Middle frontal gyrus (tissue), 1 donor: ENCODE results near the gene ALG14.

Experiments used
- DNase-seq: peaks from one replicate; pipeline ENCODE4 v3.0.0-alpha.2; 2015; ENCODE audit warnings: low spot score; ENCODE audit errors: extremely low spot score

ALG14 gene

DNA sequence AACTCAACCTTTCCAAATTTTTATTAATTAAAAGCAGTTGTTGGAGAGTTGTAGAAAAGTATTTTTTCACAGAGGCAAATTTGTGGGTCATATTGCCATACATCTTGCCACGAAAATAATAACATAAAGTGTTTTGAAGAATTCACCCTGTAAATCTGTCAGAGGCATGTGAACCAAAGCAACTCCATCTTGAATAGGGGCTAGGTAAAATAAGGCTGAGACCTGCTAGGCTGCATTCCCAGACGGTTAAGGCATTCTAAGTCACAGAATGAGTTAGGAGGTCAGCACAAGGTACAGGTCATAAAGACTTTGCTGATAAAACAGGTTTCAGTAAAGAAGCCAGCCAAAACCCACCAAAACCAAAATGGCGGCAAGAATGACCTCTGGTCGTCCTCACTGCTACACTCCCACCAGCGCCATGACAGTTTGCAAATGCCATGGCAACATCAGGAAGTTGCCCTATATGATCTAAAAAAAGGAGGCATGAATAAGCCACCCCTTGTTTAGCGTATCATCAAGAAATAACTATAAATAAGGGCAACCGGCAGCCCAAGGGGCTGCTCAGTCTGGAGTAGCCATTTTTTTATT, 141.4 kb downstream of the ALG14 start:
- no peak for DNase-seq

DNA sequence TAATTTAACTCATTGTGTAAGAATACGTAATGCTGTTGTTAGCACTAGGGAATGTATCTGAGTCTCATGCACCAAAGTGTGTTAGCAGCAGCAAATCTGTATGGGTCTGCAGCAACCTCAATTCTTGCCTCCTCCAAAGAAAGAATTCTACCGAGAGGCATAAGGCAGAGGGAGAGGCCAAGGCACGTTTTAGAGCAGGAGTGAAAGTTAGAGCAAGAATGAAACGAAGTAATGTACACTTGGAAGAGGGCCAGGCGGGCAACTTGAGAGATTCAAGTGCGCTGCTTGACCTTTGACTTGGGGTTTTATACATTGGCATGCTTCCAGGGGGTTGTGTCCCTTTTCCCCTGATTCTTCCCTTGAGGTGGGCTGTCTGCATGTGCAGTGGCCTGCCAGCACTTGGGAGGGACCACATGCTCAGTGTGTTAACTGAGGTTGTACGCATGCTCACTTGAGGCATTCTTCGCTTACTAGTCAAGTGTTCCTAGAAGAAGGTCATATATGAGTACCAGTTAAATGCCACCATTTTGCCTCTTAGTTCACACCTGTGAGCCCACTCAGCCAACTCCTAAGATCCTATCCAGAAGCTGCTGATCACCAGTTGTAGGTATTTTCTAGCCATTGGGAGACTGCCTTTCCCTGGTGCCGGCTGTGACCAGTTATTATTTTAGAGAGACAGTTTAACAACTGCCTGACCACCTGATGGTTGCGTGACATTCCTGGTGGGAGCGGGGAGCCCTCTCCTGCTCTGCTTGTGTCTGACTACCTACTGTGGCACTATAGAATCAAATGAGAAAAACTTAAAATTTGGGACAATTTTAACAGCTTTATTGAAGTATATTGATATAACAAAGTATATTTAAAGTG, 143.2 kb downstream of the ALG14 start:
- no peak for DNase-seq

DNA sequence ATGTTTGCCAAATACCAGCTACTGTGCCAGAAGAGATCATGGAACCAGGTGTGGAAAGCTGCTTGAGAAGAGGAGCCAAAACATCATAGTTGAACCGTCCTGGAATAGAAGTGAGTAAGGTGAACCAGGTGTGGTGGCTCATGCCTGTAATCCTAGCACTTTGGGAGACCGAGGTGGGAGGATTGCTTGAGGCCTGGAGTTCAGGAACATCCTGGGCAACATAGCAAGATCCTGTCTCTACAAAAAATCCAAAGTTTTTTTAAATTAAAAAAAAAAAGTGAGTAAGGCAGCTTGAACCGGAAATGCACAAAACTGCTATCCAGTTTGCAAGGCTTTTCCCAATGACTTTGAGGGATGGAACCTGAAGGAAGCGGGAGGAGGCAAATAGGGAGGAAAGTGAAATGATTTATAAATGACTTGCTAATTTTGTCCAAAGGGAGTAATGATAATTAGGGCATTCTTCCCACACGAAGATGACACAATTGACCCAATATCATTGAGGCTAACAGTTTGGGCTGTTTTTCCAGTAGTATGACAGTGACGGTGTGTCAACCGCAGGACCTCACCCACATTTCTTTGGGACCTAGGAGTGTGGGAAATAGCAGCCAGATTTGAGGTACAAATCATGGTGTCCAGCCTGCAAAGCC, 144.3 kb downstream of the ALG14 start:
- DNase-seq = no peak

DNA sequence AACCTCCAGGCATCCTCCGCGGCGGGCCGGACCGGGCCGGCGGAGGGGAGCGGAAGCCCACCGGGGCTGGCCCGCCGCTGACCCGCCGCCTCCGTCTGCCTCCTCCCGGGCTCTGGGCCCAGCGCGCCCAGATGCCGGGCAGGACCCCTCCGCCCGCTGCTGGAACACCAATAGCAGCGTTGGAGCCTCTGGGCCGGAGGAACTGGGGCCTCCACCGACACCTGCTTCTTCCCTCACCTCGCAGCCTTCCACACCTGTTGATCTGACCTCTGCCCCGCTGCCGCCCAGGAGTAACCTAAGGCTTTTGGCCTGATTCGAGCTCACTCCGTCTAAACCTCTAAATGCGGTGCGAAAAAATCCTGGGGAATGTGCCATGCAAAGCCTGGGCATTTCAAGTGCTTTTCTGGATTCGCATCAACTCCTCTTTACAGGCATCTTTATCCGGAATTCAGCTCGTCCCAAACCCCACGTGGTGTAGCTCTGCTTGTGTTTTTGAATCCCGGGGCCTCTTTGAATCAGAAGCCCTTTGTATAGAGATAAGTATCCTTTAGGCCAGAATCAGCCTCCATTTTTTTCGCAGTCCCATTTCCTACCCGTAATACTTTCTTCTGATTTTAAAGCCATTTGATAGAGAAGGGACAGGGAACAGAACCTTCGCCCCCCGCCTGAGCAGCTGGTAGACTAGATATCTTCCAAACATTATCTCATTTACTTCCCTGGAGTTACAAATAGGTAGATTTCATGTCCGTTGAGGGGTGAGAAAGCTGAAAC, 145.2 kb downstream of the ALG14 start:
- DNase-seq = peak; percentile 66

DNA sequence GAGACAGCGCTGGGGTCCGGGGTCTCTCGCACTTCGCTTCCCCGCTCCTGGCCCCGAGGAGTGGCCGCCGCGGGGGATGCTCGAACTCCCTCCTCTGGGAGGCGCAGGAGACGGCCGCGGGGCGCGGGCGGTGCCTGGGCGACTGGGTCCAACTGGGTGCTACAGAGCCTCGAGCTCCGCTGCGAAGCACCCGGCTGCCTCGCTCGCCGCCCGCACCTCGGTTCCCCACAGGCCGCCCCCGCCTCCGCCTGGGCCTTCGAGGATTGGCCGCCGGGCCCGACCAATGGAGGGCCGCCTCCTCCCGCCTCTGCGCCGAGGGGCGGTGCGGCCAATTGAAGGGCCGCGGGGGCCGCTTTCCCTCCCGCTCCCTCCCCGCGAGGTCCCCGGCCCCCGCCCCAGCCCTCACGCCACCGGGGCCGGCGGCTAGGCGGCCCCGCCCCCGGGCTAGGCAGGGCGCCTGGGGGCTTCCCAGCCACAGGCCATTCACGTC, 145.8 kb downstream of the ALG14 start, which contains the start of gene CNN3:
Gene CNN3, minus strand, starts transcription at position 196 of the 490 bp plus-strand sequence. CDS start 216 bp downstream, outside the sequence.
- DNase-seq = peak; percentile 90

DNA sequence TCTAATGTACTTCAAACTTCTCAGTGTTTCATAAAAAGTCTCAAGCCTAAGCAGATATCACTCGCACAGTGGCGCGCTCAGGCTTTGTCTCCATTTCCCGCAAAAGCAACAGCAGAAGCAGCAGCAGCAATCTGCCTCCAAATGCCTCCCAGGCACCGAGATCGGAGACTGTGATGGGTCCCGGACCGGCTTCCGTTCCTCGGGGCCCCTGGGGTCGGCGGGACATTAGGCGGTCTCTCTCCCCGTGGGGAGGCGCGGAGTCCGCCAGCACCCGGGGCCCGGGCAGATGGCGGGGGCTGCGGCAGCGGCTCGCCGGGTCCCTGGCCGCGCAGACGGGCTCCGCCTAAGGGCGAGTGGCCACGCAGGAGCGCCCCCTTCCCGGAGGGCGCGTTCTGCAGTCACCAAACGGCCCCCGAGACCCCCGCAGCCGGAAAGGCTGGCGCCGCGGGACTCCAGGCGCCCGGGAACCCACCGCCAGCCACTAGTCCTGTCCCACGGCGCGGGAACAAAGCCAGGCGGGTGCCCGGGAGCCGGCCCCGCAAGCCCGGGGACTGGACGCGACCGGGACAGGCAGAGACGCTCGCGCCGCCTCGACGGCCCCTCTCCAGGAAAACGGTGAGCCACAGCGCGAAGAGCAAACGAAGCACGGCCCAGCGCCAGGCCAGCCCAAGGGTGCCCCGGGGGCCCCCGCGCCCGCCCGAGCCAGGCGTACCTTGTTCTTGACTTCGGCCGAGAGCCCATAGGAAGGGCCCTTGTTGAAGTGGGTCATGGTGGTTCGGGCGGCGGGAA, 146.4 kb downstream of the ALG14 start:
- no peak for DNase-seq

DNA sequence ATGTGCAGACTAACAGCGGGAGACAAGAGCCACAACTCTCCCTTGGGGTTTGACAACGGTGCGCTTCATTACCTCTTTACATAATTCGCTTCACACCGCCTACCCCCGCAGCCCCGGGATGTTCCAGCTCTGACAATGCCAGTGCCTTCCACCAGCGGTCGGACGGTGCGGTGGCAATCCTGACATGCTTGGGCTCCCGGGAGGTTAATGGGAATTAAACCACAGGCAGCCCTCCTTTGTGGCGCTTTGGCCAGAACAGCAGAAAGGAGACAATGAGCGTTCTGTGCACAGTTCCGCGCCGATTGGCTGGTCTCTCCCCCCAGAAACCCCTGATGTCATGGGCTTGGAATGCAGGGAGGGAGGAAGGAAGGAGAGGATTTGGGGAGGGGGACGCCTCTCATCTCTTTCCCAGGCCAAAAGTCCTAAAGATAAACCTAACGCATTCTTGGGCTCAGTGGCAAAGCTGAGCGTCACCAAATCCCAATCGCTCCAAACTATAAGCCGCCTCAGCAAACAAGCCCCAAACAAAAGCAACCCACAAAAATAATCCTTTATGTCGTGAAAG, 147.1 kb downstream of the ALG14 start:
- DNase-seq = peak; percentile 18

DNA sequence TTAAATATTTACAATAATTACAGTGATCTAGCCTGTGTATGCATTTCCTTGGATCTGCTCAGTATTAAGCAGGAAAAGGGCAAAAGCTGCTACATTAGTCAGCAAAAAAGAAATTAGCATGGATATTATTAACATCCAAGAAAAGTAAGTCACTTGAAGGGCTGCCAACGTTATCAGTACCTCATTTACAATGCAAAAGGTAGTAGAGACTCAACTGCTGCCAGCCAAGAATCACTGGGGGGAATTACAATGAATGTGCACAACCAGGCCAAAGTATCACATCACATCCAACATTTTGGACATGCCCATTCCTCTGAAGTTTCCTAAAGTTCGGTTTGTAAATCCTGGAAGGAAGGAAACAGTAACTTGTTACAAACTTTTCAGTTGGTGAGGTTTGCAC, 147.7 kb downstream of the ALG14 start:
- DNase-seq = no peak
